A549 (cell line): ENCODE data around the gene DMAP1. TPM values are rescaled to one million over a fixed set of nuclear protein-coding genes. Genes with fewer than 3 reads are reported as not detected.

Source experiments
- ATAC-seq, 2 experiments: fragments of 200-7000 bp in 1 of 2; fragments of >200 bp in 1 of 2; cut with Nextera tagmentation in 1 of 2; cut with Tn5 transposase in 1 of 2; 3 replicates each; pipeline versions ENCODE4 v1.8.0 to v1.9.1; 2018 to 2020; ENCODE audit warnings: mild to moderate bottlenecking in 1 of 2, moderate library complexity in 1 of 2
- CTCF ChIA-PET: fragments of 300-600 bp; sonication (Branson Sonifier 250); formaldehyde crosslinking; extraction: SDS; loops from one replicate; lab custom pipeline; 2021; ENCODE audit warnings: antibody characterized with exemption, inconsistent platforms; lab: Yijun Ruan, JAX
- POLR2A ChIA-PET: fragments of 350-600 bp; formaldehyde crosslinking; extraction: SDS; loops from one replicate; lab custom pipeline; 2021; ENCODE audit warnings: antibody characterized with exemption, inconsistent platforms; lab: Yijun Ruan, JAX
- DNase-seq, 2 experiments: peaks; one replicate each; pipeline versions ENCODE4 v3.0.0 to v3.0.0-alpha.2; 2011 to 2016; ENCODE audit warnings: low read depth in 1 of 2, low spot score in 1 of 2
- FAIRE-seq: peaks from 2 replicates; lab custom pipeline; 2011; peaks lifted over from hg19 to GRCh38; lab: Jason Lieb, UNC
- H3K27ac ChIP-seq, 2 experiments: fragments of >200 bp; sonication (Bioruptor Twin); formaldehyde crosslinking; 3 replicates each; pipeline ENCODE4 v1.5.1; 2016 to 2017
- H3K4me1 ChIP-seq: fragments of >200 bp; sonication (Bioruptor Twin); formaldehyde crosslinking; 3 replicates; pipeline ENCODE4 v1.6.1; 2016
- H3K4me2 ChIP-seq: fragments of >200 bp; sonication (Bioruptor Twin); formaldehyde crosslinking; 3 replicates; pipeline ENCODE4 v1.6.1; 2016
- H3K4me3 ChIP-seq: fragments of >200 bp; sonication (Bioruptor Twin); formaldehyde crosslinking; 3 replicates; pipeline ENCODE4 v1.5.1; 2016
- H3K9me3 ChIP-seq: fragments of >200 bp; sonication (Bioruptor Twin); formaldehyde crosslinking; 3 replicates; pipeline ENCODE4 v1.6.1; 2016
- BHLHE40 ChIP-seq: IDR thresholded peaks from 2 replicates; pipeline ENCODE4 v1.6.1; 2012; ENCODE audit warnings: low read depth, low read length, inconsistent platforms
- CBX2 ChIP-seq: fragments of 200-600 bp; sonication (generic); IDR thresholded peaks from 2 replicates; pipeline ENCODE4 v1.6.1; 2016; ENCODE audit warnings: low read depth, mild to moderate bottlenecking, borderline replicate concordance
- CHD2 ChIP-seq: fragments of 150-350 bp; IDR thresholded peaks from 2 replicates; pipeline ENCODE4 v1.6.1; 2014; ENCODE audit warnings: low read length; ENCODE audit not compliant: partially characterized antibody
- ESRRA ChIP-seq: fragments of 150-350 bp; IDR thresholded peaks from 2 replicates; pipeline ENCODE4 v1.6.1; 2014; ENCODE audit warnings: mild to moderate bottlenecking, low read length, borderline replicate concordance
- JUN ChIP-seq, 2 experiments: fragments of >200 bp; sonication (Bioruptor Twin); formaldehyde crosslinking; IDR thresholded peaks; 2 replicates in 1 of 2; 3 replicates in 1 of 2; pipeline ENCODE4 v1.6.1; 2016 to 2017
- JUNB ChIP-seq: fragments of >200 bp; sonication (Bioruptor Twin); formaldehyde crosslinking; IDR thresholded peaks from 2 replicates; pipeline ENCODE4 v1.6.1; 2016
- MYC ChIP-seq: IDR thresholded peaks from 2 replicates; pipeline ENCODE4 v1.6.1; 2012; ENCODE audit warnings: mild to moderate bottlenecking, inconsistent platforms, low read length, improper control_type of control experiment, borderline replicate concordance
- NFE2L2 ChIP-seq: fragments of 150-350 bp; conservative IDR thresholded peaks from 2 replicates; pipeline ENCODE4 v1.6.1; 2014; ENCODE audit warnings: low read length
- NPAS2 ChIP-seq: fragments of 250-450 bp; sonication (Bioruptor Pico); IDR thresholded peaks from 2 replicates; pipeline ENCODE4 v1.8.0; 2022; ENCODE audit warnings: mild to moderate bottlenecking, moderate library complexity, borderline replicate concordance
- RAD21 ChIP-seq, 2 experiments: fragments of >200 bp in 1 of 2; sonication (Bioruptor Twin) in 1 of 2; formaldehyde crosslinking in 1 of 2; IDR thresholded peaks in 1 of 2; conservative IDR thresholded peaks in 1 of 2; 2 replicates in 1 of 2; 3 replicates in 1 of 2; pipeline ENCODE4 v1.6.1; 2012 to 2018; ENCODE audit warnings: inconsistent platforms in 1 of 2
- RFX5 ChIP-seq: fragments of 450-650 bp; IDR thresholded peaks from 2 replicates; pipeline ENCODE4 v1.7.1; 2014; ENCODE audit warnings: antibody characterized with exemption, mild to moderate bottlenecking, moderate library complexity
- SMC3 ChIP-seq: fragments of >200 bp; sonication (Bioruptor Twin); formaldehyde crosslinking; IDR thresholded peaks from 3 replicates; pipeline ENCODE4 v1.6.1; 2018; ENCODE audit warnings: inconsistent platforms
- TP53 ChIP-seq: fragments of 250-450 bp; sonication (Bioruptor Pico); IDR thresholded peaks from 2 replicates; pipeline ENCODE4 v1.5.0; 2021; ENCODE audit warnings: mild to moderate bottlenecking, moderate library complexity
- WGBS: methylation state at CpG from one replicate; pipeline ENCODE4 v1.1.6; 2017; ENCODE audit errors: missing lambda C conversion rate; 5-methylcytosine and 5-hydroxymethylcytosine counted together
- polyA plus RNA-seq, 4 experiments: library from polyadenylated mRNA; depleted of rRNA in 3 of 4; stranded (reverse); fragments of >200 nt; fragmentation: RNase III in 1 of 4; extraction: RNeasy Plus Mini Kit Qiagen cat#74134 plus additional on column Dnase treatment in 1 of 4; gene quantifications; 2 replicates in 3 of 4; 3 replicates in 1 of 4; pipeline ENCODE4 v1.2.3, GENCODE V29; 2011 to 2017
- TF ChIP-seq, protein P1 (sequence below): fragments of 250-450 bp; sonication (Bioruptor Pico); IDR thresholded peaks from 2 replicates; pipeline ENCODE4 v1.5.0; 2021; ENCODE audit warnings: mild to moderate bottlenecking, moderate library complexity, borderline replicate concordance
- TF ChIP-seq, protein P2 (sequence below): fragments of >200 bp; sonication (Bioruptor Twin); formaldehyde crosslinking; IDR thresholded peaks from 2 replicates; pipeline ENCODE4 v1.6.1; 2016
- TF ChIP-seq, protein P3 (sequence below): fragments of 250-450 bp; sonication (Bioruptor Pico); IDR thresholded peaks from 2 replicates; pipeline ENCODE4 v1.5.0; 2020; ENCODE audit warnings: low read depth, mild to moderate bottlenecking, moderate library complexity
- TF ChIP-seq, protein P4 (sequence below): IDR thresholded peaks from 2 replicates; pipeline ENCODE4 v1.6.1; 2012
- TF ChIP-seq, protein P5 (sequence below): fragments of >200 bp; sonication (Bioruptor Twin); formaldehyde crosslinking; IDR thresholded peaks from 3 replicates; pipeline ENCODE4 v1.6.1; 2016
- TF ChIP-seq, protein P6 (sequence below): fragments of 150-350 bp; IDR thresholded peaks from 2 replicates; pipeline ENCODE4 v1.6.1; 2014; ENCODE audit warnings: low read depth, mild to moderate bottlenecking, low read length

The DMAP1 gene
- polyA plus RNA-seq, 2 of the 4 experiments (the other 2 are of a cell fraction): 26.3 to 28.2 TPM

DNA sequence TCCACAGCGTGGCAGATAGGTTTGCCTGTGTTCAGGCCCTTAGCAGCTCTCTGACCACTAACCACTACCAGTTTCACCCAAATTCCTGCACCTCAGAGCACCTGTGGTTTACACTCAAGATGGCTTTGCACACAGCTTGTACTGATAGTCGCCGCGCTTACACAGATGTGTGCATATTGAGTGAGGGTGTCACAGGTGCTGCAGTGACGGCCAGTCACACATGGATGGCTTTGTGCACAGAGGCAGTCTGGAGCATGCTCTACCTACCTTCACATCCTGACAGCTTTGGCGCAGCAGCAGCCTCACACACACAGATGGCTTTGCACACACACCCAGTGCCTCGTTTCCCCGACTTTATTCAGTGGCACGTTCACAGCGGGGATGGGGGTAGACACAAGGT, 7.5 kb downstream of the DMAP1 start:
- CTCF ChIA-PET: interaction anchor here (5.1 kb wide), 1 partner anchor 375 kb away, joined by 51 read pairs; no protein-coding TSS in a partner anchor
- DNase-seq (no peak), FAIRE-seq (no peak), ATAC-seq (no peak)
- POLR2A ChIA-PET: interaction anchor here (1.0 kb wide), 1 partner anchor 36 kb away, joined by 3 read pairs; no protein-coding TSS in a partner anchor
- Histone ChIP-seq H3K4me2 (no peak overlapping the region), H3K9me3 (no peaks in the 10 kb centered on the region), H3K4me1 (peaks cover 4% of the 10 kb centered on the region; the same call in 1 of the 3 replicates), H3K4me3 (no peak overlapping the region), H3K27ac (no peak overlapping the region)
- TF ChIP-seq JUN (IDR thresholded peaks at IDR 0.05): no peak
- no peak for TF ChIP-seq RFX5
- TF ChIP-seq MYC: no peak
- TF ChIP-seq, protein P1, sequence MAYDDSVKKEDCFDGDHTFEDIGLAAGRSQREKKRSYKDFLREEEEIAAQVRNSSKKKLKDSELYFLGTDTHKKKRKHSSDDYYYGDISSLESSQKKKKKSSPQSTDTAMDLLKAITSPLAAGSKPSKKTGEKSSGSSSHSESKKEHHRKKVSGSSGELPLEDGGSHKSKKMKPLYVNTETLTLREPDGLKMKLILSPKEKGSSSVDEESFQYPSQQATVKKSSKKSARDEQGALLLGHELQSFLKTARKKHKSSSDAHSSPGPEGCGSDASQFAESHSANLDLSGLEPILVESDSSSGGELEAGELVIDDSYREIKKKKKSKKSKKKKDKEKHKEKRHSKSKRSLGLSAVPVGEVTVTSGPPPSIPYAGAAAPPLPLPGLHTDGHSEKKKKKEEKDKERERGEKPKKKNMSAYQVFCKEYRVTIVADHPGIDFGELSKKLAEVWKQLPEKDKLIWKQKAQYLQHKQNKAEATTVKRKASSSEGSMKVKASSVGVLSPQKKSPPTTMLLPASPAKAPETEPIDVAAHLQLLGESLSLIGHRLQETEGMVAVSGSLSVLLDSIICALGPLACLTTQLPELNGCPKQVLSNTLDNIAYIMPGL (CRISPR knock-in tag): no peak
- TF ChIP-seq, protein P2, sequence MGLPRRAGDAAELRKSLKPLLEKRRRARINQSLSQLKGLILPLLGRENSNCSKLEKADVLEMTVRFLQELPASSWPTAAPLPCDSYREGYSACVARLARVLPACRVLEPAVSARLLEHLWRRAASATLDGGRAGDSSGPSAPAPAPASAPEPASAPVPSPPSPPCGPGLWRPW: no peak
- TF ChIP-seq, protein P3, sequence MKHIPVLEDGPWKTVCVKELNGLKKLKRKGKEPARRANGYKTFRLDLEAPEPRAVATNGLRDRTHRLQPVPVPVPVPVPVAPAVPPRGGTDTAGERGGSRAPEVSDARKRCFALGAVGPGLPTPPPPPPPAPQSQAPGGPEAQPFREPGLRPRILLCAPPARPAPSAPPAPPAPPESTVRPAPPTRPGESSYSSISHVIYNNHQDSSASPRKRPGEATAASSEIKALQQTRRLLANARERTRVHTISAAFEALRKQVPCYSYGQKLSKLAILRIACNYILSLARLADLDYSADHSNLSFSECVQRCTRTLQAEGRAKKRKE: no peak
- no peak for TF ChIP-seq RAD21 (conservative IDR thresholded peaks at IDR 0.05 in 1 of 2, IDR thresholded peaks at IDR 0.05 in 1 of 2)
- no peak for TF ChIP-seq ESRRA
- 100% methylated on average over 2 of the region's 10 CpGs for WGBS

DNA sequence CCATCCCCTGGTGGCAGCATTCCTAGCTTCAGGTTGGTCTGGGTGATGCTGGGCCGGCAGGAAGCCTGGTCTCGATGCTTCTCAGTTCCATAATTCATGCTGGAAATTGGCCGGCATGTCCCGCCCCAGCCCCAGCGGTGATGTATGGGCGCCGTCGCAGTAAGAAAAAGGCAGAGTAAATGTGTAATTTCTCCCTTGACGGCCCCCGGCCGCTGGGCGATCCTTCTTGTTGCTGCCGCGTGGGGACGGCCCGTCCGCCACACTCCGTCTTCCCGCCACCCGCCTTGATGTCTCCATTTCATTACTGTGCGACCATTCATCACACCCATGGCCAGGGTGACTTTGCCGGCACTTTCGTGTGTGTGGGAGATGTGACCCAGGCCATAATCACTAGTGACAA, 8.5 kb downstream of the DMAP1 start:
- ChIA-PET CTCF (interaction anchor here (5.1 kb wide), 1 partner anchor 374 kb away, joined by 51 read pairs; no protein-coding TSS in a partner anchor), POLR2A (no interaction called here)
- no peak overlapping the region for H3K27ac ChIP-seq
- no peak overlapping the region for H3K4me3 ChIP-seq
- FAIRE-seq: no peak
- WGBS: 97% methylated on average over 22 of the region's 23 CpGs
- no peak for DNase-seq
- H3K4me2 ChIP-seq: no peak overlapping the region
- H3K4me1 ChIP-seq: peaks cover 4% of the 10 kb centered on the region; the same call in 1 of the 3 replicates
- TF ChIP-seq CHD2: no peak
- TF ChIP-seq SMC3: no peak
- no peak for TF ChIP-seq RFX5
- no peak for TF ChIP-seq JUNB
- TF ChIP-seq, protein P1 (CRISPR knock-in tag): no peak
- TF ChIP-seq NFE2L2: no peak
- H3K9me3 ChIP-seq: peaks cover under 1% of the 10 kb centered on the region; the same call in 1 of the 3 replicates
- ATAC-seq: no peak

DNA sequence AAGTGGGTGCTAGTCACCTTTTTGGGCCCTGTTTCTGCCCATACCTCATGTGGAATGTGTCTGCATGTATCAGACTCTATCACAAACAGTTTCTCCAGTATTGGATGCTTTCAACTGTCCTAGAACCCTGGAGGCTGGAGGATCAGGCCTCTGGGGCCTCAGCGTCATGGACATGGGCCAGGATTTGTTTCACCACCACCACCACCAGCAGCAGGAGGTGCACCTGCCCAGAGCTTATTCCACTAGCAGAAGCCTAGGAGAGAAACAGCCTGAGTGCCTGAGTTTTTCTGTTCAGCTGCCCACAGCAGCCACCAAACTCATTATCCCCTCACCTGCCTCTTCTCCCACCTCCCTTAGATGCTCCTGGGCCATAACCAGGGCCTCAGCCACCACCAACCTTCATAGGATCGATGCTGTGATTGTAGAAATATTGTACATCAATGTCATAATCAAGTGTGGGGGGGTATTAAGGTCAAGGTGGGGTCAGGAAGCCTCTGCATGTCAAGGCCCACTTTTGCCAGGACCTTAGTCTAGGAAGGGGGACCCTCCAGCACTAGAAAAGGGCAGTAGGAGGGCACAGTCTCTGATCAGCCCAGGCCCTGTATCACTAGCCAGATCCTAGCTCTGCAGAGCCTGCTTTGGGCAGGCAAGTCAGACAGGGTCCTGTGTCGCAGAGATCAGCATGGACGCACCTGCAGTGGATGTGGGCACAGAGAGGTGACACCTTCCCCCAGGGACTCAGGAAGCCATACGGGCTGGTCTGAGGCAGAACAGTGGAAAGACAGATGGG, 9.3 kb downstream of the DMAP1 start:
- no peak for FAIRE-seq
- peaks cover 4% of the 10 kb centered on the region; the same call in 1 of the 3 replicates for H3K4me1 ChIP-seq
- no peak overlapping the region for H3K4me2 ChIP-seq
- no peak overlapping the region for H3K4me3 ChIP-seq
- no peak for TF ChIP-seq RAD21 (conservative IDR thresholded peaks at IDR 0.05 in 1 of 2, IDR thresholded peaks at IDR 0.05 in 1 of 2)
- TF ChIP-seq BHLHE40: no peak
- TF ChIP-seq, protein P1 (CRISPR knock-in tag): no peak
- TF ChIP-seq TP53: no peak
- TF ChIP-seq JUN (IDR thresholded peaks at IDR 0.05): no peak
- TF ChIP-seq, protein P4, sequence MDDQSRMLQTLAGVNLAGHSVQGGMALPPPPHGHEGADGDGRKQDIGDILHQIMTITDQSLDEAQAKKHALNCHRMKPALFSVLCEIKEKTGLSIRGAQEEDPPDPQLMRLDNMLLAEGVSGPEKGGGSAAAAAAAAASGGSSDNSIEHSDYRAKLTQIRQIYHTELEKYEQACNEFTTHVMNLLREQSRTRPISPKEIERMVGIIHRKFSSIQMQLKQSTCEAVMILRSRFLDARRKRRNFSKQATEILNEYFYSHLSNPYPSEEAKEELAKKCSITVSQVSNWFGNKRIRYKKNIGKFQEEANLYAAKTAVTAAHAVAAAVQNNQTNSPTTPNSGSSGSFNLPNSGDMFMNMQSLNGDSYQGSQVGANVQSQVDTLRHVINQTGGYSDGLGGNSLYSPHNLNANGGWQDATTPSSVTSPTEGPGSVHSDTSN: no peak
- TF ChIP-seq NPAS2 (CRISPR knock-in tag): no peak
- TF ChIP-seq, protein P5, sequence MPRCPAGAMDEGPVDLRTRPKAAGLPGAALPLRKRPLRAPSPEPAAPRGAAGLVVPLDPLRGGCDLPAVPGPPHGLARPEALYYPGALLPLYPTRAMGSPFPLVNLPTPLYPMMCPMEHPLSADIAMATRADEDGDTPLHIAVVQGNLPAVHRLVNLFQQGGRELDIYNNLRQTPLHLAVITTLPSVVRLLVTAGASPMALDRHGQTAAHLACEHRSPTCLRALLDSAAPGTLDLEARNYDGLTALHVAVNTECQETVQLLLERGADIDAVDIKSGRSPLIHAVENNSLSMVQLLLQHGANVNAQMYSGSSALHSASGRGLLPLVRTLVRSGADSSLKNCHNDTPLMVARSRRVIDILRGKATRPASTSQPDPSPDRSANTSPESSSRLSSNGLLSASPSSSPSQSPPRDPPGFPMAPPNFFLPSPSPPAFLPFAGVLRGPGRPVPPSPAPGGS: no peak
- TF ChIP-seq, protein P6, sequence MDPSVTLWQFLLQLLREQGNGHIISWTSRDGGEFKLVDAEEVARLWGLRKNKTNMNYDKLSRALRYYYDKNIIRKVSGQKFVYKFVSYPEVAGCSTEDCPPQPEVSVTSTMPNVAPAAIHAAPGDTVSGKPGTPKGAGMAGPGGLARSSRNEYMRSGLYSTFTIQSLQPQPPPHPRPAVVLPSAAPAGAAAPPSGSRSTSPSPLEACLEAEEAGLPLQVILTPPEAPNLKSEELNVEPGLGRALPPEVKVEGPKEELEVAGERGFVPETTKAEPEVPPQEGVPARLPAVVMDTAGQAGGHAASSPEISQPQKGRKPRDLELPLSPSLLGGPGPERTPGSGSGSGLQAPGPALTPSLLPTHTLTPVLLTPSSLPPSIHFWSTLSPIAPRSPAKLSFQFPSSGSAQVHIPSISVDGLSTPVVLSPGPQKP: no peak
- TF ChIP-seq CBX2: no peak
- TF ChIP-seq, all 56 proteins: peak for 0
- H3K9me3 ChIP-seq: peaks cover 4% of the 10 kb centered on the region; the same call in 1 of the 3 replicates
- no peak for ATAC-seq
- 100% methylated on average over 1 of the region's 5 CpGs for WGBS
- no peak overlapping the region for H3K27ac ChIP-seq
- ChIA-PET CTCF (no interaction called here), POLR2A (no interaction called here)
- DNase-seq: no peak
